C1 segment of cervical spinal cord (tissue), 14 donors: Measurements from ENCODE around the gene PNMA6E.

Experiments used
- DNase-seq, 14 donors: peaks; one replicate each; lab custom pipeline; 2025; lab: John Stamatoyannopoulos, UW

The PNMA6E gene

DNA sequence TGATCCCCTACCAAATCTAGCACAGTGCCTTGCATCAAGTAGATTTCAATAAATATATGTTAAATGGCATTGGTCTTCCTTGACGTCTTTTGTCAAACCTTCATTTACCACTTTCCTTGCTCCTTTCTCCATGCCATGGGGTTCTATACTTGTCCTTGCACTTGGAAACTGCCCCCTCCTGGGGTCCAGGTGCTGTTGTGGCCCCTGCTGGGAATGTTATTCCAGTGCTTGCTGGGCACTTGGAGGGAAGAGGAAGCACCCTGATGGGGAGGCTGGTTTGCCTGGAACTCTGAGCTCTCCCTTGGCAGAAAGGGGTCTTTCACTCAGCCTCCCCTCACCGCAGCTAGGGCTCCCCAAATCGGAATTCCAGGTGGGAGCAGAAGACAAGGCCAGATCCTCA lies 48.3 kb downstream of the PNMA6E start:
- no peak for DNase-seq

DNA sequence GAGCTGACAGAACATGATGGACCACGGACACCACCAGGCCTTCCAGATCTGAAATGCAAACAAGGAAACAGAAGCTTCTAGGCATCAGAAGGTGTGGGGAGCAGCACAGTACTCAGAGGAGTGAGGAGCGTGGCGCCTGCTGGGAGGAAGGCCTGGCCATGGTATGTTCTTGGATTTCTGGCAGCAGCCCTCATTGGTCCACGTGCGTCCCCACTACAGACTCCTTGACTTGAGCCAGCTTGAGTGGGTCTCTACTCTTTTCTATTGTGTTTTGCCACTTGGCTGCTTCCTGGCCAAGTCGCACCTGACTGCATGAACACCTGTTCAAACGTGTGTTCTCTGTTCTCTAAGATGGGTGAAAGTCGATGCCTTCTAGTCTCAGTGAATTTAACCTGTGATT lies 49.2 kb downstream of the PNMA6E start:
- no peak for DNase-seq

DNA sequence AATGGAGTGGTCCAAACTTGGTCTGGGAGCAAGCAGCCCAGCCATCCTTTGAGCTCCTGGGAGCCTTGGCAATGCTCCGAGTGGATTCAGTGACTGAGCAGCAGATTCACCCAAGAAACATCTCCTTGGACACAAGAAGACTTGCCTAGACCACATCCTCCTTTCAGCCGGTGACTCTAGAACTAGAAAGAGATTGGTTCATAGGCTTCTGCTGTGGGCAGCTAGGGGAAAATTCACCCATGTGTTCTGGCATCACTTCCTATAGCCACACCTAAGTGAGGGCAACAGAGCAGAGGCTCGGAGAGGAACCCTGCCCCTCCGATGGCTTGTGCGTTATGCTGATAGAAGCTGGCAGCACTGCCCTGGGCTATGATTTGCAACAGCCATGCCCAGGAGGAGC lies 51.2 kb downstream of the PNMA6E start:
- no peak for DNase-seq

DNA sequence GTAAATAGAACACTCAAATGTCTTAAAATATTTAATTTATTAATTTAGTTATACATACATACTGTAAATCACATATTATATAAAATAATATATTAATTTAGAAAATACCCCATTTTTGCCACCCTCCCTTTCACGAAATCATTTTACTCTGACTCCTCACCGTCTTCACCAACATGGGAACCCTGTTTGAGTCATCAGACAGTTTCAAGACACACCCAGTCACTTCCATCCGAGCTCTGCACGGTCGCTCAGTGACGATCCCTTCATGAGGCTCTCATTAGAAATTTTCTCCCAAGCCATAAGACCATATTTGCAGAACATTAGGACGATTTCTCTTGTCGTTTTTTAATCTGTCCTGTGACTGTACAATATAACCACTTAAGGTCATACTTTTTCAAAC lies 52.7 kb downstream of the PNMA6E start:
- DNase-seq: no peak

DNA sequence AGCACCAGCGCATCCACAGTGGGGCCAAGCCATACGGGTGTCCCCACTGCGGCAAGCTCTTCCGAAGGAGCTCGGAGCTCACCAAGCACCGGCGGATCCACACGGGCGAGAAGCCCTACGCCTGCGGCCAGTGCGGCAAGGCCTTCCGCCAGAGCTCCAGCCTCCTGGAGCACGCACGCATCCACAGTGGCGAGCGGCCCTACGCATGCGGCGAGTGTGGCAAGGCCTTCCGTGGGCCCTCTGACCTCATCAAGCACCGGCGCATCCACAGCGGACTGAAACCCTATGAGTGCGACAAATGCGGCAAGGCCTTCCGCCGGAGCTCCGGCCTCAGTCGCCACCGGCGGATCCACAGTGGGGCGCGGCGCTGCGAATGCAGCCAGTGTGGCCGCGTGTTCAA lies 53.6 kb downstream of the PNMA6E start:
- no peak for DNase-seq
